Stimulated activated memory B cell treated with anti-CD40 and anti-IgM and Interleukin-4, amounts not matched to agents 10 μg/mL and 1 μg/mL and 100 μg/mL, for 72 hours (primary cell): ENCODE data around the gene DLK1.

Experiments used
- ATAC-seq: fragments of 150-1000 bp; cut with Tn5 transposase; 2 replicates; pipeline ENCODE4 v1.10.0; 2021
- H3K27ac Mint-ChIP-seq: one replicate; pipeline ENCODE4 v1.8.0; 2022; ENCODE audit warnings: mild to moderate bottlenecking, mixed read lengths
- H3K27me3 Mint-ChIP-seq: one replicate; pipeline ENCODE4 v1.8.0; 2022; ENCODE audit warnings: mixed read lengths
- H3K36me3 Mint-ChIP-seq: one replicate; pipeline ENCODE4 v1.8.0; 2022; ENCODE audit warnings: mixed read lengths
- H3K4me1 Mint-ChIP-seq: one replicate; pipeline ENCODE4 v1.8.0; 2022; ENCODE audit warnings: mixed read lengths
- H3K4me3 Mint-ChIP-seq: one replicate; pipeline ENCODE4 v1.8.0; 2022; ENCODE audit warnings: mild to moderate bottlenecking, moderate library complexity, mixed read lengths
- H3K9me3 Mint-ChIP-seq: one replicate; pipeline ENCODE4 v1.8.0; 2022; ENCODE audit warnings: mixed read lengths

The DLK1 gene

GRCh38 chr14:100767788-100768536 lies 41.3 kb downstream of the DLK1 start:
- no peak for ATAC-seq
- Mint-ChIP-seq H3K36me3 (no peaks in the 10 kb centered on the region), H3K27me3 (peaks cover 7% of the 10 kb centered on the region), H3K4me3 (no peak overlapping the region), H3K9me3 (peaks cover 5% of the 10 kb centered on the region), H3K27ac (no peak overlapping the region), H3K4me1 (no peaks in the 10 kb centered on the region)

GRCh38 chr14:100769035-100769939 lies 42.6 kb downstream of the DLK1 start:
- H3K9me3 Mint-ChIP-seq, result peaks cover 5% of the 10 kb centered on the region
- no peak for ATAC-seq
- peaks cover 7% of the 10 kb centered on the region for H3K27me3 Mint-ChIP-seq
- no peaks in the 10 kb centered on the region for H3K36me3 Mint-ChIP-seq
- no peak overlapping the region for H3K27ac Mint-ChIP-seq
- H3K4me1 Mint-ChIP-seq, result no peaks in the 10 kb centered on the region
- no peak overlapping the region for H3K4me3 Mint-ChIP-seq

GRCh38 chr14:100770046-100770445 lies 43.4 kb downstream of the DLK1 start:
- H3K27ac Mint-ChIP-seq, result no peak overlapping the region
- peaks cover 7% of the 10 kb centered on the region for H3K27me3 Mint-ChIP-seq
- H3K4me3 Mint-ChIP-seq, result no peak overlapping the region
- peaks cover 5% of the 10 kb centered on the region for H3K9me3 Mint-ChIP-seq
- no peaks in the 10 kb centered on the region for H3K4me1 Mint-ChIP-seq
- no peaks in the 10 kb centered on the region for H3K36me3 Mint-ChIP-seq
- no peak for ATAC-seq

DNA sequence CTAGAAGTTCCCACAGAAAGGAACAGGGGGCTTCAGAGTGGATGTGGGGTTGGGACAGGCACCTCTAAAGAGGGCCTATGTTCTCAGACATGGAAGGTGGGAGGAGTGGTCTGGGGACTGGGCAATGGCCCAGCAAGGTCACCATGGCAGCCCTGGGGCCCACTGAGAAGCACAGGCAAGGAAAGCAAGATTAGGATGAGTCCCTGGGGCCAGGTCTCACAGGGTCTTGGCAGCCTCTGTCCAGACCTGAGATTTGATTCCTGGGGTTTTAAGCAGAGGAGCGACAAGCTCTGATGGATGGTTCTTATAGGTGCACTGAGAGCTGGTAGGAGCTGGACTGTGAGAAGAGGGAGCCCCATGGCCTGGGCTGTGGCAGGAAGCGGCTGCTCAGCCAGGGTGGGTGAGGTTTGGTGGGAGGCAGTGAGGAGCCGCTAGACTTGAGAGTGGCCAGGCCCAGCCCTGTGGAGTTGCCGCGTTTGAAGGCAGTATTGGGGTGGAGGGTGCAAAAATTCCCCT lies 44.0 kb downstream of the DLK1 start:
- peaks cover 7% of the 10 kb centered on the region for H3K27me3 Mint-ChIP-seq
- no peaks in the 10 kb centered on the region for H3K4me1 Mint-ChIP-seq
- H3K9me3 Mint-ChIP-seq, result peaks cover 5% of the 10 kb centered on the region
- no peak for ATAC-seq
- H3K36me3 Mint-ChIP-seq, result no peaks in the 10 kb centered on the region
- H3K4me3 Mint-ChIP-seq, result no peak overlapping the region
- H3K27ac Mint-ChIP-seq, result no peak overlapping the region

DNA sequence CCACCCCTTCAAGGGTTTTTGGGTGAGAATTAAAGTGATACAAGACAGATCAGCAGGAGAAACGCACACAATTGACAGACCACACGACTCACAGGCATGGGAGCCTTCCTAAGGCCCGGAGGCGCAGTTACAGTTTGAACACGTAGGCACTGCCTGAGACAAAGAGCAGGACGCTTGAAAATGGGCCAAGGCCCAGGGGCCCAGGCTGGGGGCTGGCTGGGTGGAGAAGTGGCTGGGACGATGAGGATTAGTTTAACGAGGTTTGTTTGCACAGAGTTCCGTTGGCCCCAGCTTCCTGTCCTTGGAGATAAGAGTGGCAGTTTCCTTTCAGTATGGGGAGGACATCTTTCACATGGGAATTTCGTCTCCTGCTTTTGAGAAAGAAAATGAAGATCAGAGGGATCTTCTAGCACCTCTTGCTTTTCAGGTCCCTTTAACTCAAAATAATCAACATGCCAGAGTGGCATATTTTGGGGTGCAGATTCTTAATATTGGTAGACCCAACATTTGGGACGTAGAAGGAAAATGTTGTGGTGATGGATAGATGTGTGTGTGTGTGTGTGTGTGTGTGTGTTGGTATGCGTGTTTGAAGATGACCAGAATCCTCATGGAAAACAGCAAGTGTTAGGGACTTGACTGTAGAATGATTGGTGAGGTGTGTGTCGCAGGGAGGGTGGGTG lies 44.6 kb downstream of the DLK1 start:
- peaks cover 5% of the 10 kb centered on the region for H3K9me3 Mint-ChIP-seq

DNA sequence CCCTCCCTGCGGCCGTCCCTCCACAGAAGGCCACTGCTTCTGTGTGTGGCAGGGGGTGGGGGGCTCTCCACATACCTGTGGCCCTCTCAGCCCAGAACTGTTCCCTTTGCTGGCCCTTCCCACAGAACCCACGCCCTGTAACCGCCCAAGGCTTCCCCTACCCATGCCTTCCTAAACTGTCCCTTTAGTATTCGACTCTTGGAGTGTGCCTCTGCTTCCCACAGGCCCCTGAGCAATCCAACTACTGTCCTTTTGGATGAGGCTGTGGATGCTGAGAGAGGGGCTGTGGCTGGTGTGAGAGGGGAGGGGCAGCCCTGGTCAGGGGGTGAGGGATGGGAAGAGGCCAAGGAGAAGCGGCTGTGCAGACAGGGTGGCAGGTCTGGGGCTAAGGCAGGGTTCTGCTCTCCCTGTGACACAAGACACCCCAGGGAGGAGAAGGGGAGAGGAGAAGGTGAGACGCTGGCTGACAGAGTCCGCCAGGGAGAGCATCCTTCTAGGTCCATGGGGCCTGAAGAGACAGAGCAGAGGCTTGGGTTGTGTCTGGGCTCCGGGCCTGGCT lies 46.0 kb downstream of the DLK1 start:
- no peak for ATAC-seq
- no peaks in the 10 kb centered on the region for H3K4me1 Mint-ChIP-seq
- H3K9me3 Mint-ChIP-seq, result peaks cover 5% of the 10 kb centered on the region
- H3K4me3 Mint-ChIP-seq, result no peak overlapping the region
- no peaks in the 10 kb centered on the region for H3K36me3 Mint-ChIP-seq
- peaks cover 7% of the 10 kb centered on the region for H3K27me3 Mint-ChIP-seq
- no peak overlapping the region for H3K27ac Mint-ChIP-seq

More for the DNA sequence above, 44.6 kb downstream of the DLK1 start:
- Mint-ChIP-seq H3K4me1 (no peaks in the 10 kb centered on the region), H3K4me3 (no peak overlapping the region), H3K27ac (no peak overlapping the region), H3K27me3 (peaks cover 7% of the 10 kb centered on the region), H3K36me3 (no peaks in the 10 kb centered on the region)
- ATAC-seq, result no peak

DNA sequence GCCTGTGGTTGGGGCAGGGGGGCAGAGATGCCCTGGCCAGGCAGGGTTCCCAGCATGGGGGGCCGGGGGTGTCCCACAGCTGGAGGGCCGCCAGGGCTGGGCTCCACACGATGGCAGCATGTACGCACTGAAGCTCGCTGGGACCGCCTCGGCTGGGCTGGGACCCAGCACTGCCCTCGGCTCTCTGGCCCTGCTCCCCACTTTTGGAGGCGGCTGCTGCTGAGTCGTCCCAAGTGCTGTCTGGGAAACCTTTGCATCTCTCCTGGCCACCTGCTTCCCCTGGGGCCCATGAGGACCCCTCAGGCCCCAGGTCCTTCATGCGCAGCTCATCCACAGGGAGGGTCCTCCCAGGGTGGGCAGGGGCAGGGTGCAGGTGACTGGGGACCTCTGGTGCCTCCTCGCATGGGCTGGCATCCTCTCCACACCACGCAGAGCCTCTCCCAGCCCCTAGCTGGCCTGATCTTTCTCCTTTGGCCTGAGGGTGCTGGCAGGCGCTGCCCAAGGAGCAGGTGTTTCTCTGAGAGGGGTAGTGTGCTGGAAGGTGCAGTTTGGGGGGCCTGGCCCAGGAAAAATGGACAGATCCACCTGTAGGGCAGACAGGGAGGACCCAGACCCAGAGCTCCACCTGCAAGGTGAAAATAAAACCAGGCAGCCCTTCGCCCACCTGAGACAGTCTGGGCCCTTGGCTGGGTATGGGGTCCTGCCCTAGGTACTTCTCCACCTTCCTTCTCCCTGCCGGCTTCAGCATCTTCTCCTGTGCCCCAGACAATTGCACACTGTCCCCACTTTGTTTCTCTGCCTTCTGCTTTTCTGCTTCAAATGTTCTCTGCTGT lies 46.9 kb downstream of the DLK1 start:
- H3K4me3 Mint-ChIP-seq, result no peak overlapping the region
- no peaks in the 10 kb centered on the region for H3K36me3 Mint-ChIP-seq
- peaks cover 5% of the 10 kb centered on the region for H3K9me3 Mint-ChIP-seq
- H3K27ac Mint-ChIP-seq, result no peak overlapping the region
- ATAC-seq, result no peak
- no peaks in the 10 kb centered on the region for H3K4me1 Mint-ChIP-seq
- H3K27me3 Mint-ChIP-seq, result peaks cover 7% of the 10 kb centered on the region

GRCh38 chr14:100774164-100774537 lies 47.5 kb downstream of the DLK1 start:
- H3K27me3 Mint-ChIP-seq, result peaks cover 7% of the 10 kb centered on the region
- no peak overlapping the region for H3K4me3 Mint-ChIP-seq
- H3K9me3 Mint-ChIP-seq, result peaks cover 5% of the 10 kb centered on the region
- H3K4me1 Mint-ChIP-seq, result no peaks in the 10 kb centered on the region
- no peaks in the 10 kb centered on the region for H3K36me3 Mint-ChIP-seq
- ATAC-seq, result no peak
- no peak overlapping the region for H3K27ac Mint-ChIP-seq

DNA sequence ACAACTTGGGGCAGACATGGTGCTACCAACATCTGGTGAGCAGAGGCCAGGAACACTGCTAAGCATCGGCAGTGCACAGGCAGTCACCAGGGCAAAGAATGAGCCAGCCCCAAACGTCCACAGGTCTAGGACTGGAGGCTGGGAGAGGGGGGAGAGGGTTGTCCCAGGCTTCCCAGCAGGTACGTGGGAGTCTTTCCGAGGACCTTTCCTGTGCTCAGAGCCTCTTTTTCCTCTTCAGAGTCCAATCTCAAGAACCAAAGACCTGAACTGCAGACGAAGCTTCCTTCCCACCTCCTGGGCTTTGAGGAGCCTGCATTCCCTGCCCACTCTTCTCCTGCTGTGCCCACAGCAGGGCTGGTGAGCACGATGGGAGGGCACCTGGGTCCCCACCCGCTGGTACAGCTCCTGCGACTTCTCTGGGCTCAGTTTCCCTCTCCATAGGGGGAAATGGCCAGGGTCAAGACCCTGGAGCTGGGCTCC lies 48.7 kb downstream of the DLK1 start:
- no peaks in the 10 kb centered on the region for H3K4me1 Mint-ChIP-seq
- H3K36me3 Mint-ChIP-seq, result no peaks in the 10 kb centered on the region
- no peak overlapping the region for H3K4me3 Mint-ChIP-seq
- no peak for ATAC-seq
- peaks cover 12% of the 10 kb centered on the region for H3K27me3 Mint-ChIP-seq
- peaks cover 4% of the 10 kb centered on the region for H3K9me3 Mint-ChIP-seq
- H3K27ac Mint-ChIP-seq, result no peak overlapping the region

GRCh38 chr14:100775831-100776591 lies 49.3 kb downstream of the DLK1 start:
- no peaks in the 10 kb centered on the region for H3K9me3 Mint-ChIP-seq
- no peak for ATAC-seq
- H3K27me3 Mint-ChIP-seq, result peaks cover 8% of the 10 kb centered on the region
- no peak overlapping the region for H3K4me3 Mint-ChIP-seq
- no peaks in the 10 kb centered on the region for H3K36me3 Mint-ChIP-seq
- H3K27ac Mint-ChIP-seq, result no peak overlapping the region
- no peaks in the 10 kb centered on the region for H3K4me1 Mint-ChIP-seq

DNA sequence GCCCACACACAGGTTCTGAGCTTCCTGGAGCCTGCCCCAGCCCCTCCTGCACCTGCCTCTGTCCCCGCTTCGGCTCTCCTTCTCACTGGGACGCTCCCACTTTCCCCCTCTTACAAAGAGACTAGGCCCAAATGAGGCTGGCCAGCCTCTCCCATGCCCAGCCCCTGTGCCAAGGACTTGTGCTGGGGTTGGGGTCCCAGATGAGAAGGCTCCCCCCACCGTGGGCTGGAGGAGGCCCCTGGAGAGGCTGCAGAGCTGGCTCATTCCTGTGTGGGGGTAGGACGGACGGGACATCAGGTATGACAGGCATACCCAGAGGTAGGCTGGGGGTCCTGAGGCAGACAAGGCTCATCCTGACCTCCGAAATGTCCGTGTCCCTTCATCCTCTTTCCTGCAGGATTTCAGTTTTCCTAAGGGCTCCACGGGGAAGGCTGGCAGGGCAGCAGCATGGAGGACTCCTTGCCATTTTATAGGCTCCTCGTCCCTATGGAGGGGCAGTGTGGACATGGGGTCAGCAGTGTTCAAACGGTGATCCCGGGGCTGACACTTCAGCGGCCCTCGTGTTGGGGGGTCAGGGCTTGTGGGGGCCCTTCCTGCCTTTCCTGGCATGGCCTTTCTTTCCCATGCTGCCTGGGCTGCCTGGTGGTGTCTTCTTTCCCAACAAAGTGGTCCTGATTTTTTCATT lies 50.1 kb downstream of the DLK1 start:
- ATAC-seq, result no peak
- no peak overlapping the region for H3K27ac Mint-ChIP-seq
- H3K27me3 Mint-ChIP-seq, result peaks cover 8% of the 10 kb centered on the region
- H3K4me1 Mint-ChIP-seq, result no peaks in the 10 kb centered on the region
- H3K4me3 Mint-ChIP-seq, result no peak overlapping the region
- H3K36me3 Mint-ChIP-seq, result no peaks in the 10 kb centered on the region
- H3K9me3 Mint-ChIP-seq, result no peaks in the 10 kb centered on the region

DNA sequence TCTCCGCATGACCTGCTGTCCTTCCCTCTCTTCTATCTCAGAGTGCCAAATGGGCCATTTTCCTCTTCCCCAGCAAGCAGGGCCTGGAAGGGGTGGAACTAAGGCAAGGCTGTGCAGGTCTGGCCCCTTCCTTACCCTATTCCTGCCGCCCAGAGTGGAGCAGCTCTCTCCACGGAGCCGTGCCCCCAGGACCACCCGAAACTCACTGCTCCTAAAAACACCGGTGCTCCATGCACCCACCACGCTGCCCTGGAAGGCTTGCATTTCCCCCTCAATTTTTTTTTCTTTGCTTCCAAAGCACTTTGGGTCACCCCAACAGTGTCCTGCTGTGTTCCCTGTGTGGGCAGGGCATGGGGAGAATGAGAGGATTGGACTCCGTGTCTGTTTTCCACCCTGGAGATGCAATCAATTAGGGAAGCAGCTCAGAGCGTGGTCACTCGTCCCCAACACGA lies 50.7 kb downstream of the DLK1 start:
- no peak for ATAC-seq
- Mint-ChIP-seq H3K4me3 (no peak overlapping the region), H3K27me3 (peaks cover 8% of the 10 kb centered on the region), H3K36me3 (no peaks in the 10 kb centered on the region), H3K4me1 (no peaks in the 10 kb centered on the region), H3K27ac (no peak overlapping the region), H3K9me3 (no peaks in the 10 kb centered on the region)

GRCh38 chr14:100777818-100778525 lies 51.3 kb downstream of the DLK1 start:
- Mint-ChIP-seq H3K27me3 (peaks cover 8% of the 10 kb centered on the region), H3K4me1 (no peaks in the 10 kb centered on the region), H3K4me3 (no peak overlapping the region), H3K36me3 (no peaks in the 10 kb centered on the region), H3K27ac (no peak overlapping the region), H3K9me3 (no peaks in the 10 kb centered on the region)
- no peak for ATAC-seq
